C1 segment of cervical spinal cord (tissue), 14 donors: ENCODE measurements around the gene CCR3.

Source experiments
- DNase-seq, 14 donors: peaks; one replicate each; lab custom pipeline; 2025; lab: John Stamatoyannopoulos, UW

Gene CCR3

GRCh38 chr3:46297658-46298423 is 55.6 kb downstream of the CCR3 start:
- peak in 2 of 14 donors; percentile 24 to 33 for DNase-seq

GRCh38 chr3:46298871-46299607 is 56.8 kb downstream of the CCR3 start:
- DNase-seq: no peak

GRCh38 chr3:46299608-46300460 is 57.6 kb downstream of the CCR3 start:
- no peak for DNase-seq

- DNase-seq: no peak
Observed at GRCh38 chr3:46300461-46300789, 58.2 kb downstream of the CCR3 start.

- no peak for DNase-seq
Observed at GRCh38 chr3:46301122-46301835, 59.0 kb downstream of the CCR3 start.

GRCh38 chr3:46303240-46303639 is 61.0 kb downstream of the CCR3 start:
- no peak for DNase-seq

- DNase-seq: no peak
Observed at GRCh38 chr3:46304739-46305138, 62.5 kb downstream of the CCR3 start.

GRCh38 chr3:46312991-46313390 is 70.7 kb downstream of the CCR3 start:
- peak in 4 of 14 donors; percentile 4 to 19 (median 15) for DNase-seq

GRCh38 chr3:46314517-46314916 is 72.3 kb downstream of the CCR3 start:
- DNase-seq: no peak

- no peak for DNase-seq
Observed at GRCh38 chr3:46316206-46316605, 73.9 kb downstream of the CCR3 start.
